Endothelial cell of umbilical vein (primary cell): Measurements from ENCODE around the gene NCOA6. TPM values are rescaled to one million over a fixed set of nuclear protein-coding genes. Genes with fewer than 3 reads are reported as not detected.

ENCODE experiments used
- BruUV-seq: library from RNA; stranded (reverse); fragments of 400-500 nt; replicated peaks from 2 replicates; lab custom pipeline; 2021; lab: Mats Ljungman, UMichigan
- CTCF ChIA-PET: fragments of 300-600, 350-600 bp; sonication (Branson Sonifier 250); formaldehyde crosslinking; loops from one replicate; lab custom pipeline; 2021; ENCODE audit warnings: antibody characterized with exemption, inconsistent platforms; lab: Charles Lee
- POLR2A ChIA-PET: fragments of 300-600, 350-600 bp; sonication (Branson Sonifier 250); formaldehyde crosslinking; loops from one replicate; lab custom pipeline; 2021; ENCODE audit warnings: antibody characterized with exemption, inconsistent platforms; lab: Charles Lee
- DNase-seq: peaks from one replicate; pipeline ENCODE4 v3.0.0-alpha.2; 2011; ENCODE audit warnings: low read depth, low spot score
- FAIRE-seq: peaks from 2 replicates; lab custom pipeline; 2011; peaks lifted over from hg19 to GRCh38; lab: Jason Lieb, UNC
- H2AFZ ChIP-seq: 2 replicates; pipeline ENCODE4 v1.6.0; 2012; ENCODE audit warnings: low read depth, low read length, control low read depth, inconsistent platforms
- H3K27ac ChIP-seq: 2 replicates; pipeline ENCODE4 v1.5.1; 2011; ENCODE audit warnings: low read depth, mild to moderate bottlenecking, control low read depth, low read length, moderate library complexity; ENCODE audit not compliant: insufficient read depth
- H3K27me3 ChIP-seq, 2 experiments: 2 replicates each; pipeline versions ENCODE4 v1.6.0 to v1.6.1; 2011; ENCODE audit warnings: low read length in 2 of 2, mixed read lengths in 1 of 2; ENCODE audit not compliant: control insufficient read depth in 2 of 2, insufficient read depth in 2 of 2
- H3K36me3 ChIP-seq, 2 experiments: 2 replicates in 1 of 2; 3 replicates in 1 of 2; pipeline ENCODE4 v1.5.1; 2011; ENCODE audit warnings: low read length in 2 of 2, mild to moderate bottlenecking in 1 of 2, moderate library complexity in 1 of 2; ENCODE audit not compliant: control insufficient read depth in 2 of 2, insufficient read depth in 2 of 2; ENCODE audit errors: extremely low read depth in 1 of 2
- H3K4me1 ChIP-seq: 3 replicates; pipeline ENCODE4 v1.5.1; 2011; ENCODE audit warnings: mild to moderate bottlenecking, low read length; ENCODE audit not compliant: control insufficient read depth, insufficient read depth; ENCODE audit errors: extremely low read depth
- H3K4me2 ChIP-seq: 2 replicates; pipeline ENCODE4 v1.6.1; 2011; ENCODE audit warnings: low read length, control low read depth, mixed read lengths; ENCODE audit not compliant: insufficient read depth
- H3K4me3 ChIP-seq, 3 experiments: fragments of 200-600 bp in 1 of 3; sonication (generic), shearing (Covaris generic) in 1 of 3; replicated peaks in 1 of 3; 2 replicates each; pipeline ENCODE4 v1.5.1; 2011 to 2016; ENCODE audit warnings: control low read depth in 3 of 3, low read length in 3 of 3, mild to moderate bottlenecking in 2 of 3, inconsistent platforms in 1 of 3, low read depth in 1 of 3, moderate library complexity in 1 of 3; ENCODE audit not compliant: insufficient read depth in 1 of 3
- H3K79me2 ChIP-seq: 2 replicates; pipeline ENCODE4 v1.6.0; 2012; ENCODE audit warnings: low read length, inconsistent platforms; ENCODE audit not compliant: control insufficient read depth, insufficient read depth
- H3K9ac ChIP-seq: replicated peaks from 2 replicates; pipeline ENCODE3; 2011; ENCODE audit warnings: low read length, control low read depth; ENCODE audit not compliant: insufficient read depth; ENCODE audit errors: extremely low read depth
- H3K9me1 ChIP-seq: replicated peaks from 3 replicates; pipeline ENCODE4 v1.6.0; 2011; ENCODE audit warnings: mild to moderate bottlenecking, low read length; ENCODE audit not compliant: control insufficient read depth, insufficient read depth; ENCODE audit errors: extremely low read depth
- H3K9me3 ChIP-seq: replicated peaks from 2 replicates; pipeline ENCODE4 v1.5.1; 2012; ENCODE audit warnings: low read length, inconsistent platforms; ENCODE audit not compliant: control insufficient read depth, insufficient read depth
- H4K20me1 ChIP-seq: replicated peaks from 2 replicates; pipeline ENCODE3; 2011; ENCODE audit warnings: mild to moderate bottlenecking, low read length; ENCODE audit not compliant: control insufficient read depth, insufficient read depth; ENCODE audit errors: extremely low read depth
- CTCF ChIP-seq, 2 donors: IDR thresholded peaks; 1 replicate in 1 of 2; 2 replicates in 1 of 2; pipeline ENCODE4 v1.5.1; 2011; ENCODE audit warnings: low read length in 2 of 2, mild to moderate bottlenecking in 2 of 2, moderate library complexity in 2 of 2, control low read depth in 1 of 2, inconsistent platforms in 1 of 2, low read depth in 1 of 2; ENCODE audit not compliant: insufficient read depth in 1 of 2; ENCODE audit errors: extremely low read depth in 1 of 2
- EZH2 ChIP-seq: IDR thresholded peaks from 2 replicates; pipeline ENCODE4 v1.6.1; 2012; ENCODE audit warnings: borderline replicate concordance, low read depth, mild to moderate bottlenecking, moderate library complexity, low read length, inconsistent platforms; ENCODE audit not compliant: severe bottlenecking
- FOS ChIP-seq: IDR thresholded peaks from 2 replicates; pipeline ENCODE4 v1.6.1; 2011; ENCODE audit warnings: mild to moderate bottlenecking, low read length, moderate library complexity, borderline replicate concordance; ENCODE audit not compliant: insufficient read depth
- GATA2 ChIP-seq: IDR thresholded peaks from 2 replicates; pipeline ENCODE4 v1.7.0; 2011; ENCODE audit warnings: low read depth, mild to moderate bottlenecking, moderate library complexity, mixed read lengths, low read length; ENCODE audit not compliant: insufficient read length, insufficient read depth
- JUN ChIP-seq: IDR thresholded peaks from 2 replicates; pipeline ENCODE4 v1.6.1; 2011; ENCODE audit warnings: borderline replicate concordance, low read depth; ENCODE audit not compliant: insufficient read length, insufficient read depth
- MAX ChIP-seq: IDR thresholded peaks from 2 replicates; pipeline ENCODE4 v1.6.1; 2011; ENCODE audit not compliant: insufficient read depth, insufficient read length
- MYC ChIP-seq: IDR thresholded peaks from one replicate; pipeline ENCODE4 v1.6.1; 2011; ENCODE audit warnings: mild to moderate bottlenecking, low read depth, low read length
- POLR2A ChIP-seq: IDR thresholded peaks from 2 replicates; pipeline ENCODE4 v1.6.1; 2012; ENCODE audit warnings: low read depth, mild to moderate bottlenecking, control low read depth, low read length
- POLR2AphosphoS5 ChIP-seq: IDR thresholded peaks from 2 replicates; pipeline ENCODE4 v1.6.1; 2012; ENCODE audit warnings: low read depth, mild to moderate bottlenecking, control low read depth, low read length, moderate library complexity; ENCODE audit not compliant: insufficient read depth
- dilution Hi-C: fragments of 300-500 bp; cut with MboI; formaldehyde crosslinking; loops from one replicate; pipeline ENCODE4 v1.15.0; 2019; ENCODE audit warnings: low sequenced_read_pairs; ENCODE audit not compliant: extremely low pct_ligation_motif_present
- intact Hi-C: fragments of 100-400 bp; cut with micrococcal nuclease; formaldehyde crosslinking; loops from one replicate; pipeline ENCODE4 v1.10.0; 2022
- polyA plus RNA-seq, 4 experiments: library from polyadenylated mRNA; depleted of rRNA in 3 of 4; stranded (reverse) in 3 of 4; unstranded in 1 of 4; fragments of >200 nt; gene quantifications; 2 replicates each; pipeline versions ENCODE4 v1.2.1 to v1.2.3, GENCODE V29; 2011 to 2012; ENCODE audit warnings: missing spikeins in 1 of 4
- total RNA-seq: library from RNA; stranded (reverse); gene quantifications from 2 replicates; pipeline ENCODE4 v1.2.3, GENCODE V29; 2021

The NCOA6 gene
- total and polyA plus RNA-seq, 2 donors (not counting 3 experiments of a cell fraction or from before 2014, with no cell fraction given): 16.9 to 26.7 TPM

DNA sequence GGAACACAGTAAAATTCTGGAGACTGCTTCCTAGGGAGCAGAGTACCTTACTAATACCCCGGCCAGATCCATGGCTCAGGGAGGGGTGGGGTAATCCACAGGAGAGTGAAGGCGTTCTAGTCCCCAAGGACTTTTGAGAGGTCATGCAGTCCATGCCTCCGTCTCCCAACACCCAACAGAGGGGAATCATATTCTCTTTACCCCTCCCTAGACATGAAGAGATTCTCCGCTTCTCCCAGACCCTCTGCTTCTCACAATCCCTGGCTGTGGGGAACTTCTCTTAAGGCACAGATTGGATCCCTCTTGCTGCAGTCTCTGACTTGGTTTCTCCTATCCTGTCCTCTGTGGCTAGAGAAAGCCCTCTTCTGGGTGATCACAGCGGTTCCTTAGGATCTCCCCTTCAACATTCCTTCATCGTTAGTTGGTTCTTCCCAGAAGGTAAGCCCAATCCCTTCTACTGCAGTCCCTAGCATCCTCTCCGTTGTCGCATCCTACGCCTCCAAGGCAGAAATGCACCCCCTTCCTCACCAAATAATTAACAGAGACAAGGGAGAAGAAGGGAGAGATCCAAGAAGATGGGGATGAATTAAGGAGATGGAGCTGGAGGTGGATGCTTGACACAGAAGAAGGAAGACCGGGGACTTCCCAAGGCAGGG lies 46.6 kb upstream of the NCOA6 start:
- dilution Hi-C loops (no loop called here), intact Hi-C loops (loop anchor here (1.0 kb wide), 1 partner anchor 263 kb away; no protein-coding TSS in a partner anchor)
- no TSS peak for BruUV-seq
- Histone ChIP-seq H3K4me3 (peak overlapping the region in 2 of 3 experiments; percentile 6 to 17), H3K9ac (no peak overlapping the region), H3K27me3 (no peaks in the 10 kb centered on the region), H4K20me1 (no peaks in the 10 kb centered on the region), H3K79me2 (peaks cover under 1% of the 10 kb centered on the region), H3K27ac (no peak overlapping the region), H3K4me1 (peaks cover 12% of the 10 kb centered on the region), H3K9me1 (no peaks in the 10 kb centered on the region), H3K36me3 (no peaks in the 10 kb centered on the region), H2AFZ (peak overlapping the region; percentile 58), H3K4me2 (peak overlapping the region; percentile 6), H3K9me3 (no peaks in the 10 kb centered on the region)
- FAIRE-seq (no peak), DNase-seq (no peak)
- ChIA-PET CTCF (interaction anchor here (0.7 to 6.0 kb wide), 9 partner anchors 8 to 391 kb away, joined by 3 to 182 read pairs (median 14); partner anchors contain the start of genes GSS and MYH7B), POLR2A (no interaction called here)
- TF ChIP-seq POLR2AphosphoS5 (no peak), JUN (no peak), MYC (no peak), FOS (no peak), MAX (no peak), EZH2 (no peak), POLR2A (no peak), GATA2 (no peak), CTCF (IDR thresholded peaks at IDR 0.05; ENCODE audit: extremely low read depth in 1 of 2, insufficient read depth in 1 of 2, low read depth in 1 of 2, low read length in 2 of 2) (no peak)
